ENCODE data around the gene KCNAB1.

KCNAB1 gene

GRCh38 chr3:156463123-156463522 lies 342.7 kb downstream of the KCNAB1 start:
- no peak for TF ChIP-seq TAF1 (IDR thresholded peaks at IDR 0.05; ENCODE audit: borderline replicate concordance, insufficient read depth, low read length)

- TF ChIP-seq REST (IDR thresholded peaks at IDR 0.05; ENCODE audit: insufficient read depth in 1 of 2, low read depth in 2 of 2, low read length in 2 of 2): no peak
- no peak for TF ChIP-seq SIN3A (IDR thresholded peaks at IDR 0.05; ENCODE audit: borderline replicate concordance, insufficient read depth, low read length)
- TF ChIP-seq TAF1 (IDR thresholded peaks at IDR 0.05; ENCODE audit: borderline replicate concordance, insufficient read depth, low read length): no peak
Observed at GRCh38 chr3:156465194-156465593, 344.8 kb downstream of the KCNAB1 start.

GRCh38 chr3:156469456-156469855 lies 349.1 kb downstream of the KCNAB1 start:
- TF ChIP-seq FOXP2 (optimal IDR thresholded peaks at IDR 0.05; ENCODE audit: borderline replicate concordance, extremely low read depth, extremely low read length, insufficient read depth): no peak
- TF ChIP-seq POLR2AphosphoS5 (IDR thresholded peaks at IDR 0.05; ENCODE audit: low read depth, low read length): no peak
- TF ChIP-seq REST (IDR thresholded peaks at IDR 0.05; ENCODE audit: insufficient read depth in 1 of 2, low read depth in 2 of 2, low read length in 2 of 2): no peak
- no peak for TF ChIP-seq SIN3A (IDR thresholded peaks at IDR 0.05; ENCODE audit: borderline replicate concordance, insufficient read depth, low read length)
- no peak for TF ChIP-seq TAF1 (IDR thresholded peaks at IDR 0.05; ENCODE audit: borderline replicate concordance, insufficient read depth, low read length)

GRCh38 chr3:156471431-156471830 lies 351.1 kb downstream of the KCNAB1 start:
- no peak for TF ChIP-seq TAF1 (IDR thresholded peaks at IDR 0.05; ENCODE audit: borderline replicate concordance, insufficient read depth, low read length)
- no peak for TF ChIP-seq FOXP2 (optimal IDR thresholded peaks at IDR 0.05; ENCODE audit: borderline replicate concordance, extremely low read depth, extremely low read length, insufficient read depth)
- no peak for TF ChIP-seq SIN3A (IDR thresholded peaks at IDR 0.05; ENCODE audit: borderline replicate concordance, insufficient read depth, low read length)
- no peak for TF ChIP-seq REST (IDR thresholded peaks at IDR 0.05; ENCODE audit: insufficient read depth in 1 of 2, low read depth in 2 of 2, low read length in 2 of 2)
- no peak for TF ChIP-seq POLR2AphosphoS5 (IDR thresholded peaks at IDR 0.05; ENCODE audit: low read depth, low read length)

GRCh38 chr3:156472150-156472549 lies 351.8 kb downstream of the KCNAB1 start:
- no peak for TF ChIP-seq SIN3A (IDR thresholded peaks at IDR 0.05; ENCODE audit: borderline replicate concordance, insufficient read depth, low read length)
- TF ChIP-seq REST (IDR thresholded peaks at IDR 0.05; ENCODE audit: insufficient read depth in 1 of 2, low read depth in 2 of 2, low read length in 2 of 2): no peak
- no peak for TF ChIP-seq POLR2AphosphoS5 (IDR thresholded peaks at IDR 0.05; ENCODE audit: low read depth, low read length)

All from PFSK-1 (cell line).